NT2/D1 (cell line): ENCODE data around the gene AP1M2.

Experiments used
- SUZ12 ChIP-seq: IDR thresholded peaks from 2 replicates; pipeline ENCODE4 v1.6.1; 2011; ENCODE audit not compliant: insufficient read length, insufficient read depth; ENCODE audit errors: extremely low read depth
- YY1 ChIP-seq: IDR thresholded peaks from 2 replicates; pipeline ENCODE4 v1.6.1; 2011; ENCODE audit not compliant: insufficient read length, insufficient read depth

- TF ChIP-seq YY1 (no peak), SUZ12 (no peak)
Measured at GRCh38 chr19:10615429-10616023, 28.4 kb upstream of the AP1M2 start.
